GM19468 (cell line): ENCODE data around the gene SVEP1.
"Not testable (repeated sequence)": the region's sequence is repeated elsewhere in the genome, so short reads cannot be mapped to it uniquely, and the experiment has no call there.

Experiments used
- ATAC-seq: cut with Tn5 transposase; IDR thresholded peaks from one replicate; pipeline ENCODE4 v1.9.1; 2021; ENCODE audit warnings: mild to moderate bottlenecking, moderate library complexity, moderate number of reproducible peaks; ENCODE audit not compliant: unreplicated experiment; ENCODE audit errors: extremely low read depth

The SVEP1 gene

GRCh38 chr9:110579034-110579861 lies at the start of gene SVEP1:
Gene SVEP1 (minus strand): TSS chr9:110579741. CDS start chr9:110579543, 198 bp downstream.
- ATAC-seq = no peak

GRCh38 chr9:110626101-110626829 lies 46.7 kb upstream of the SVEP1 start:
- peak; percentile 94 for ATAC-seq

GRCh38 chr9:110623462-110624025 lies 44.0 kb upstream of the SVEP1 start:
- no peak for ATAC-seq

GRCh38 chr9:110622368-110622767 lies 42.8 kb upstream of the SVEP1 start:
- no peak for ATAC-seq

GRCh38 chr9:110620726-110621125 lies 41.2 kb upstream of the SVEP1 start:
- ATAC-seq = no peak

DNA sequence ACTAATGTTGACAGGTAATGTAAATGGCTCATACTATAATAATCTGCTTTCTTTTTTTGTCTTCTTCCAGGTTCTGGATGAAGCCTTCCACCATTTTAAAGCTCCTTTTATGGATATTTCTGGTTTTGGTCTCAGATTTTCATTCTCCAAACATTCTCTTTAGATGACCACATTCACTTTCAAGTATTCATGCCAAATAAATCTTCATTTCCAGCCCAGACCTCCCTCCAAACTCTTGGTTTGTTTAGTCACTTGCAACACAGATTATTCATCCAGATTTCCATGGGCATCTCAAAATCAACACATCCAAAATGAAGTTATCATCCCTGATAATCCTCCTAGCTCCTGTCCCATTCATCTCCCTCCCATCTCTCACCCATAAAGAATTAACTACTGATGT lies 40.3 kb upstream of the SVEP1 start:
- ATAC-seq = no peak

- ATAC-seq = no peak
Measured at GRCh38 chr9:110615498-110615897, 36.0 kb upstream of the SVEP1 start.

GRCh38 chr9:110614576-110614975 lies 35.0 kb upstream of the SVEP1 start:
- ATAC-seq = not testable (repeated sequence)

DNA sequence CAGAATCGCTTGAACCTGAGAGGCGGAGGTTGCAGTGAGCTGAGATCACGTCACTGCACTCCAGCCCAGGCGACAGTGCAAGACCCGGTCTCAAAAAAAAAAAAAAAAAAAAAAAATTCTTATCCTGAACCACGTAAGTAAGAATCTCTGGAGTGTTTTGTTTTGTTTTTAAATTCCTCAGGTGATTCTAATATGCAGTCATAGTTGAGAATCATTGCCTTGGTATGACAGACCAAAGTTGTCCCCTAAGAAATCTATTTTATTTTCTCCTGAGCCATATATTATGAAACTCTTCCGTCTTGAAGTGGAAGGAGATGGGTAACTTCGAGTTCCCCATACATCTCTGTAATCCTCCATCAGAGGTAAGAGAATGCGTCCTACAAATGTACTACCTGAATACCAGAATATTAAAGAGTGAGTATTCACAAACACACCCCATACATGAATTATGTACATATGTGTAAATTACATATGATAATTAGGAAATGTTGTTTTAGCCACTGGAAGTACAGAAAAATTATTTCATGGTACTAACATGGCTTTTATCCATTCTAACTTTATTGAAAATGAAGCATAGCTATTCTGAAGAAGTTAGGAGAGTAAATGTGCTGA lies 26.7 kb upstream of the SVEP1 start:
- no peak for ATAC-seq

DNA sequence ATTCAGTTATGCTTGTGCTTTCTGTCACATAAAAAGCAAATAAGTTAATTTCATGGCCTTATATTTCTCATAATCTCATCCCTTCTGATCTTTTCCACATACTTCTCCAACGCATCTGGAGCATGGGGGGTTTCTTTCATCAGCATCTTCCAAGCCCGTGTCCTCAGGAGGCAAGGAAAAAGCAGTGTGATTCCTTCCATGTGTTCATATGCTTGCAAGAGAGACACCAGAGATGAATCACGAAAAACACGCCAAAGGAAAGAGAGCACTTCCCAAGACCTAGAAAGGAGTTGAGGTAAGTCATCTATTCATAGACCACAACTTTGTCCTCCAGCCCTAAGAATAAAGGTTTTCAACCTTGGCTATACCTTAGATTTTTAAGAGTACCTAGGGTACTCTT lies 26.0 kb upstream of the SVEP1 start:
- no peak for ATAC-seq

DNA sequence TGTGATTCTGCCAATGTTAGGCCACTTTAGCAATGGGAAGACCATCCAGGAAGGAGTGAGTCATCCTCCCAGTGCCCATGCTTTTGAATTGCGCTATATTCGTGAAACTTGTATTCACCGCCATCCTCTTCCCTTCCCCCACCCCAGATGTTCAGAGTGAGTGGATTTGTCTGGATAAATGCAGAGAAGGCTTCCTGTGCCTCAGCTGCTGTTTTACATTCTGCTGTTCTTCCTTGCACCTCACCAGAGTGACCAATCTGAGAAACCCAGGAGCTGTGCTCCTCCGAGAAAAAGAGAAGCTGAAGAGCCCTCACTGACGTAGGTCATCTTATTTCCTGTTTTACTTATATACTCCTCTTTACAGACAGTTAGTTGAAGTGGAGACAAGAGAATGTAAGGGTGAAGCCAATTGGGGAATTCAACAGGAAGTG lies 24.6 kb upstream of the SVEP1 start:
- ATAC-seq = no peak

GRCh38 chr9:110602281-110602680 lies 22.7 kb upstream of the SVEP1 start:
- ATAC-seq = no peak

DNA sequence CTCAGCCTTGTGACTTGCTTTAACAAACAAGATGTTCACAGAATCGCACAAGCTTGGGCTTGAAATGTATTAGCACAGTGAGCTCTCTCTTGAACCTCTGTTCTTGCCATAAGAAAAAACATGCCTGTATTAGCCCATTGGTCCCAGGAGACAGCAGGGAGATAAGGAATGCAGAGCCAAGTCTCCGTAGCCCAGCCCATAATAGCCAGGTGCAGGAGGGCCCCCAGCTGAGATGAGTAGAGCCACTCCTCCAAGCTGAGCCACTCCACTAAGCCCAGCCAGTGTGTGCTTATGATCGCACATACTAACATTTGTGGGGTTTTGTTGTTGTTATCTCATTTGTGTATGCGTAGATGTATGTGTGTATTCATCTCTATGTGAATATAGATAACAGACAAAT lies 21.6 kb upstream of the SVEP1 start:
- no peak for ATAC-seq

- ATAC-seq = no peak
Measured at GRCh38 chr9:110599468-110599867, 19.9 kb upstream of the SVEP1 start.

GRCh38 chr9:110592044-110592830 lies 12.7 kb upstream of the SVEP1 start:
- ATAC-seq = no peak

DNA sequence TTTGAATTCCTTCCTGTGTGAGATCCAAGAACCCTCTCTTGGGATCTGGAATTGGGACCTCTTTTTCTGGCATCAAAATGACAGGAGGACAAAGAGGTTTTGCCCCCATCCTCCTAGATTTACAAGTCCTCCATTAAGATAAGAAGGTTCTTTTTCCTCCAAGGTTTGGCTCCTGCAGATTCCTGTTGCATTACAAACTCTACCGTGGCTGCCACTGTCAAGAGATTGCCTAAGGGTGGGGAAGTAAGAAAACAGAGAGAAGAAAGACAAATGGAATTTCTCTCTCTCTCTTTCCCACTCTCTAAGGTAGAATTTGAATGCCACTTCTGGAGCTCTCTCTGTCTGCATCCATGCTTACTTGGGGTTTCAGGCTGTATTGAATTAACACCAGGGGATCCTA lies 12.0 kb upstream of the SVEP1 start:
- no peak for ATAC-seq

DNA sequence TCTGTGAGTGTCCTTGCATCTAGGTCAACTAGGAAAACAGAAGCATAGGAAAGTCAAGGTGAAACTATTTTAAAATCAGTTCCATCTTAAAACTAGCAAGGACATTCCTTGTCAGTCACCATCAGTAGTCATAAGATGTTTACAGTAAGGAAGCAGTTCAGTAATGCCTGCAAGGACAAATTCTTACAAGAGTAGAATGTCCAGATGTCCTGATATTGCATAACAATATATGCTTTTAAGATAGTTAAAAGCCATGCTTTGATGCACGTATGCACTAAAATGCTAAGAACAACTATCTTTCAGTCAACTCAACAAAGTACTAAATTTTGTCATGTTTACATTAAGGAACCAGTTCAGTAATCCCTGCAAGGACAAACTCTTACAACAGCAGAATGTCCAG lies 11.3 kb upstream of the SVEP1 start:
- ATAC-seq = no peak

DNA sequence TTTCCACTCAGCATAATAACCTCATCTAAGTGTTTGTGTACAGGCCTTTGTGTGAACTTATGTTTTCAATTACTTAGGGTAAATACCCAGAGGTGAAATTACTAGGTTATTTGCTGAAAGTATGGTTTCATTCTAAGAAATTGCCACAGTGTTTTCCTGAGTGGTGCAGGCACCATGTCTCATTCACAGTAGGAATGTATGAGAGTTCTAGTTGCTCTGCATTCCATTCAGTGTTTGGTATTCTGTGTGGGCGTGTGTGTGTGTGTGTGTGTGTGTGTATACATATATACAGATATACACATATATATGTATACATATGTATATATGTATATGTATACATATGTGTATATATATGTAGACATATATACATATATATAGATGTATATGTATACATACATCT lies 8.8 kb upstream of the SVEP1 start:
- no peak for ATAC-seq

GRCh38 chr9:110583237-110583636 lies 3.7 kb upstream of the SVEP1 start:
- ATAC-seq = no peak

DNA sequence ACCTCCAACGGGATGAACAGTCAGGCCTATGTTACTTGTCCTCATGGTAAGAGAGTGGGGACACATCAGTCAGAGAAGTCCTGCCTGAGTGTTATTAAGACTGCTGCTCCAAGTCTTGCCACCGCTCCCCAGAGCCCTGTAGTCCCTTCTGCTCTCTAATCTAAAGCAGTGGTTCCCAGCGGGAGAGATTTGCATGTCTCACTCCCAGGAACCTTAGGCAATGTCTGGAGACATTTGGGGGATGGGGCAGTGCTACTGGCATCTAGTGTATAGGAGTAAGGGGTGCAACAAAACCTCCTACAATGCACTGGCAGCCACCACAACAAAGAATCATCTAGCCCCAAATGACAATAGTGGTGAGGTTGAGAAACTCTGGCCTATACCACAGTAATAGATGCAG lies 2.6 kb upstream of the SVEP1 start:
- no peak for ATAC-seq
